GOT3 (cell line): Measurements from ENCODE around the gene EPN3.

Experiments used
- DNase-seq: peaks from one replicate; lab custom pipeline; 2025; ENCODE audit warnings: mixed read lengths; lab: John Stamatoyannopoulos, UW

The EPN3 gene

DNA sequence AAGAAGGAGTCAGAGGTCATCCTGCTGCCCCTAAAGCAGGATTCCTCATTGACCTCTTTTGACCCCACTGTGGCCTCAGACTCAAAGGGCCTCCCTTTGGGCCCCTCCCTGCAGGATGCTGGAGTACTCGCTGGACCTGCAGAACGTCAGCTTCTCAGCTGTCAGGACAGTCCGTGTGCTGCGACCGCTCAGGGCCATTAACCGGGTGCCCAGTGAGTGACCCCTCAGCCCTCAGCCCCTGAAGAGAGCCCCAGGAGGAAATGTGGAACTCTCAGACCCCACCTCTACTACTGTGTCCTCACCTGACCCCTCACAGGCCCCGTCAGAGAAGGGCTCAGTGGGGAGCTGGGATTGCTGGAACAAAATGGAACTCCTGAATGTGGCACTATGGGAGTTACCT lies 37.1 kb downstream of the EPN3 start:
- no peak for DNase-seq

- no peak for DNase-seq
These were observed 37.5 kb downstream of the EPN3 start for GRCh38 chr17:50570032-50570431.

DNA sequence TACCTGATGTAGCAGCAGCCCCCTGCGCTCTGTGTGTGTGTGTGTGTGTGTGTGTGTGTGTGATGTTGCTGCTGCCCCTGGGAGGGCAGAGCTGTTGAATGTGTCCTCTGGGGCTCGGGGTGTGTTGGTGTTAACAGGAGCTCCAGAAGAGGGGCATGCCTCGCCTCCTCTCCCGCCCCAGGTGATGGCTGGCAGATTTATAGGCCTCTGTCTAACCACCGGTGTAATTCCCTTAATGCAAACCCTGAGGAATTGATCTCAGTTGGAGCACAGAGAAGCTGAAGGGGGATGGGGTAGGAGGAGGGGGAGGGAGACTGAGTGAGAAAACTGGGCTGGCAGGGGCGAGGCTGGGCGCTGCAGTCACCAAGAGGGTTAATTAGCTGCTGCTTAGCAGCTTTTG lies 38.0 kb downstream of the EPN3 start:
- no peak for DNase-seq

DNA sequence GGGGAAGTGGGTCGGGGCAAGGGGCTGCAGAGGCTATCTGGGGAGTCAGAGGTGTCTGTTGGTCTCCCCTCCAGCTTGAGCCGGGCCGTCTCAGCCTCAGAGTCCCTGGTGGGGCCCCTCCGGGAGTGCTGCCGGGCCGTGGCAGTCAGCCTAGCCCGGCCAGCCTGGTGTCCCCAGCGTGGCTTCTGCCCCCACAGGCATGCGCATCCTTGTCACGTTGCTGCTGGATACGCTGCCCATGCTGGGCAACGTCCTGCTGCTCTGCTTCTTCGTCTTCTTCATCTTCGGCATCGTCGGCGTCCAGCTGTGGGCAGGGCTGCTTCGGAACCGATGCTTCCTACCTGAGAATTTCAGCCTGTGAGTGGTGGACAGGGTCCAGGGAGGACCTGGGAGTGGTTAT lies 39.1 kb downstream of the EPN3 start:
- DNase-seq: no peak

DNA sequence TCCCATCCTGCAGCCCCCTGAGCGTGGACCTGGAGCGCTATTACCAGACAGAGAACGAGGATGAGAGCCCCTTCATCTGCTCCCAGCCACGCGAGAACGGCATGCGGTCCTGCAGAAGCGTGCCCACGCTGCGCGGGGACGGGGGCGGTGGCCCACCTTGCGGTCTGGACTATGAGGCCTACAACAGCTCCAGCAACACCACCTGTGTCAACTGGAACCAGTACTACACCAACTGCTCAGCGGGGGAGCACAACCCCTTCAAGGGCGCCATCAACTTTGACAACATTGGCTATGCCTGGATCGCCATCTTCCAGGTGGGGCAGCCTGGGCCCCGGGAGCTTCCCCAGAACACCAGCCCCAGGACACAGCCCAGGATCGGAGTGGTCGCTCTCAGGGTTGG lies 40.0 kb downstream of the EPN3 start:
- DNase-seq: no peak

DNA sequence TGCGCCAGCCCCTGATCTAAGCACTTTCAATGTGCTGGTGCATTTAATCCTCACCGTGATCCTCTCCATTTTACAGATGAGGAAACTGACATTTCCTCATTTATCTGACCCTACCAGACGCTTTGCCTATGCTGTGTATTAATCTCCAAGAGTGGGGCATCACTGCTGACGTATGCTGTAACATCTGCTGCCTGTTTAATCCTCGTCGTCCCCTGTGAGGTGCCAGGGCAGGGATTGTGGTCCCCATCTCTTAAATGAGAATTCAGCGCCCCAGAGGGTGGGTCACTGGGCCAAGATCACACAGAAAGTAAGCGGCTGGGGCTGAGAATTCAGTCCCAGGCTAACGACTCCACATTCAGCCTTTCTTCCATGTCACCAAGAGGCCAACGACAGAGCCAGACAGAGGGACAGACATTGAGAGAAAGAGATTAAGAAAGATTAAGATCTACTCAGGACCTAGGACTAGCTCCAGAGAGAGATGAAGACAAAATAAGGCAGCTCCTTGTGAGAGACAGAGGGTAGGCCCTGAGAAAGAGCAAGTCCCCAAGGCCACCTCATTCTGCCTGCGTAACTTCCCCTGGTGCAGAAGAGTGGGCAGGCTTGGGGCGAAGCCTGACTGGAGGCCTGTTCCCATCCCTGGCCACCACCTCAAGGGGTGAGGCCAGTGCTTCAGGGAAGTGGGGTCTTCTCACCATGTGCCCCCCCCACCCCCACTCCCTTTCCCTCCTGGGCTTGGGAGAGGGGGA lies 41.5 kb downstream of the EPN3 start:
- DNase-seq: no peak

DNA sequence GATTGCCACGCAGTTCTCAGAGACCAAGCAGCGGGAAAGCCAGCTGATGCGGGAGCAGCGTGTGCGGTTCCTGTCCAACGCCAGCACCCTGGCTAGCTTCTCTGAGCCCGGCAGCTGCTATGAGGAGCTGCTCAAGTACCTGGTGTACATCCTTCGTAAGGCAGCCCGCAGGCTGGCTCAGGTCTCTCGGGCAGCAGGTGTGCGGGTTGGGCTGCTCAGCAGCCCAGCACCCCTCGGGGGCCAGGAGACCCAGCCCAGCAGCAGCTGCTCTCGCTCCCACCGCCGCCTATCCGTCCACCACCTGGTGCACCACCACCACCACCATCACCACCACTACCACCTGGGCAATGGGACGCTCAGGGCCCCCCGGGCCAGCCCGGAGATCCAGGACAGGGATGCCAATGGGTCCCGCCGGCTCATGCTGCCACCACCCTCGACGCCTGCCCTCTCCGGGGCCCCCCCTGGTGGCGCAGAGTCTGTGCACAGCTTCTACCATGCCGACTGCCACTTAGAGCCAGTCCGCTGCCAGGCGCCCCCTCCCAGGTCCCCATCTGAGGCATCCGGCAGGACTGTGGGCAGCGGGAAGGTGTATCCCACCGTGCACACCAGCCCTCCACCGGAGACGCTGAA lies 43.2 kb downstream of the EPN3 start:
- DNase-seq: no peak

GRCh38 chr17:50576864-50577263 lies 44.3 kb downstream of the EPN3 start:
- DNase-seq: no peak

GRCh38 chr17:50577451-50577954 lies 45.0 kb downstream of the EPN3 start:
- no peak for DNase-seq

GRCh38 chr17:50578173-50578572 lies 45.6 kb downstream of the EPN3 start:
- no peak for DNase-seq

DNA sequence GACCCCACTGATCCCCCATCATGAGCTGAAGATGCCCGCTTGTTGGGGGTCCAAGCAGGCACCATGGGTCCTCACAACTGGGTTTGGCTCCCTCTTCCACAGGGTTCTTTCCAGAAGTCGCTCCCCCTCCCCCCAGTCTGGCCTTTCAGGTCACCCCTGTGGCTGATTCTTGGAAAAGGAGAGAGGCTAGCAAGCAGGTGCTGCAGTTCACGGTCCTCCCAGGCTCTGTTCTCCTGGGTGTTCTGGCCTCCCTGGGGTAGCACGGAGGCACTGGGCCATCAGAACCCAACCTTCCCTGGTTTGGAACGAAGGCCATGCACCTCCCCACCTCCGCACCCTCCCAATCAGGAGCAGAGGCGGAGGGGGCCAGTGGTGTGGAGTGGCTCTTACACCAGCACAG lies 46.9 kb downstream of the EPN3 start:
- DNase-seq: no peak

DNA sequence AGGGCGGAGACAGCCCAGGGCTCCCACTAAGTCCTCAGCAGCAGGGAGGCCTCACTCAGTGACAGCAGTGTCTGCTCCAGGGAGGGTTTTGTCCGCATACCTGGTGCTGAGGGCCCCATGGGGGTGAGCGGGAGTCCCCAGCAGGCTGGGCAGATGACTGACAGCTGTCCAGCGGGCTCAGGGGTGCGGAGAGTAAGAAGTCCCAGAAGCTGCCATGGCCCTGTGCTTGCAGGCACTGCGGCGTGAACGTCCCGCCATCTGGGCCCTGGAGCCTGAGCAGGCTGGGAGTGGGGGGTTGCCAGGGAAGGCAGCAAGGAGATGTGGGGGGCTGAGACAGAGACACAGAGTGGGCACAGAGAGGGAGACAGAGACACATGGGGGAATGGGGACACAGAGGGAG lies 48.1 kb downstream of the EPN3 start:
- DNase-seq: no peak

- DNase-seq: no peak
These were observed 48.8 kb downstream of the EPN3 start for GRCh38 chr17:50581316-50581715.

GRCh38 chr17:50582741-50583140 lies 50.2 kb downstream of the EPN3 start:
- DNase-seq: no peak

DNA sequence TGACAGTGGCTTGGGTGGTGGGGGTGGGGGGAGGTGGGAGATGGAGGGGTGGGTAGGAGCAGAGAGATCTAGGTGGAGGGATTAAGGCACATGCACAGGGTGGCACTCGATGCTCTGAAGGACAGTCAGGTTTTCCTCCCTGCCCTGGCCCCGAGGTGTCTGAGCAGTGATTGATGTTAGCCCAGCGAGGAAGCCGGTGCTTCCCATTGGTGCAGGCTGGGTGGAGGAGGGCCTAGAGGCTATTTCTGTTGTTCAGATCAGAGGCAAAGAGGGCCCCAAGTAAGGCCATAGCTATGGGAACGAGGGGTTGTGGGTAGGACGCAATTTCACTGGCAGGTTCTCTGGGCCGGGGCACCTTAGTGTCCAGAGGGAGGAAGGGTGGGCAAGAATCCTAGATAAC lies 51.1 kb downstream of the EPN3 start:
- no peak for DNase-seq

DNA sequence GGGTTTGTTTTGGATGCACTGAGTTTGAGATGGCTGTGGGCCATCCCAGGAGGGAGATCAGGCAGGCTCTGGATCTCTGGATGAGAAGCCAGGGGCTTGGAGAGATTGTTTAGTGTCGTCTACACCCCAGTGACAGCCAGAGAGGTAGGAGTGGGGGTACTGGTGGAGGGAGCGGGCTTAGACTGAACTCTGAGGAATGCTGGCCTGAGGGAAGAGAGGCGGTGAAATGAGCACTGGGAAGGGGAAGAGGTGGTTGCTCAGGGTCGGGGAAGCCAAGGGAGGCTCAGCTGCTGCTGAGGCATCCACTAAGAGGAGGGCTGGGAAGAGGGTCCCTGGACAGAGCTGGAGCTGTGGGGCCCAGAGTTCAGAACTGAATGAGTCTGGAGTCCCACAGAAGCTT lies 51.6 kb downstream of the EPN3 start:
- no peak for DNase-seq

GRCh38 chr17:50584749-50585148 lies 52.2 kb downstream of the EPN3 start:
- DNase-seq: no peak

GRCh38 chr17:50585346-50585745 lies 52.8 kb downstream of the EPN3 start:
- no peak for DNase-seq

DNA sequence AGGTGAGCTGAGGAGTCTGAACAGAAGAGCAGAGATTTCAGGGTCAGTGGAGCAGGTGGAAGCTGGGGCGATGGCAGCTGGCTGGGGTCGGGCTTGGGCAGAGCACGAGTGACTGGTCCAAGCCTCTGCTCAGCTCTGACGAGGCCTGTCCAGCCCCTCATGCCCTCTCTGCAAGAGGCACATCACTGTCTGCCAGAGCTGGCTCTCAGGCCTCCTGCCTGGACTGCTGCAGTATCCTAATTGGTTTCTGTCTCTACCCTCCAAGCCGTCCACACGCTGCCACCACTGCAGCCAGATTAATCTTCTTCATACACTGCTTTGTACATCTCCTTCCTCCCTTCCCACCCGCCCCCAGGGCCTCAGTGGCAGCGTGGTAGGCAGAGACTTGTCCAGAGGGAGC lies 53.4 kb downstream of the EPN3 start:
- DNase-seq: no peak

DNA sequence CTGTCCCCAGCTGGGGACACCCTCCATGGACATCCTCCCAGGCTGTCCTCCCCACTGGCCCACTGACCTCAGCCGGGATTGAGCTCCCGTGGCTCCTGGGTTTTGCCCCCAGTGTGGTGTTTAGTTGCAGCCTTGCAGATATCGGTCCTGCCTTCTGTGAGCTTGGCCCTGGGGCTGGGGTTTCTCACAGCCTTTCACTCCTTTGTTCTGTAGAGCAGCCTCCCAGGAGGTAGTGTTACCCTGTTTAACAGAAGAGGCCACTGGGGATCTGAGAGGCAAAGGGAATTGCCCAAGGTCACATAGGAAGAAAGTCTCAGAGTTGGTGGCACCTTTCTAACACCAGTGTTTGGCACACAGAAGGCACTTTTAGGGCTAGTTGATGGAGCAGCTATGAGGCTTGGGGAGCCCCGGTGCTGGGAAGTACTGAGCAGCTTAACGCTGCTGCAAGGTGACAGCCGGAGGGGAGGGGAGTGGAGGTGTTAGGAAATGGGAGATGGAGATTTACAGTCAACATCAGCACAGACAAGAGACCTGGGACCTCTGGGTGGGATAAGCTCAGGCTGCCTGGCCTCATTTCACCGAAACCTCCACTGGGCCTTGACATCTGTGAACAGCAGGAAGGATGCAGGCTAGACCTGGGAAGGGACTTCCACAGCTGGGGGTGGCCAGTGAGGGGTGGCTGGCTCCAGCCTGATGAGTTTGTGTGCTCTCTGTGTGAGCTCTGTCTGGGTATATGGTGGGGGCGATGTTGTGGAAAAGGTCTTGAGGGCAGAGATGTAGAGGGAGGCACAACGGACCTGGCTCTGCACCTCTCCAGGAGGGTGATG lies 54.1 kb downstream of the EPN3 start:
- no peak for DNase-seq

GRCh38 chr17:50587571-50587970 lies 55.0 kb downstream of the EPN3 start:
- DNase-seq: no peak

DNA sequence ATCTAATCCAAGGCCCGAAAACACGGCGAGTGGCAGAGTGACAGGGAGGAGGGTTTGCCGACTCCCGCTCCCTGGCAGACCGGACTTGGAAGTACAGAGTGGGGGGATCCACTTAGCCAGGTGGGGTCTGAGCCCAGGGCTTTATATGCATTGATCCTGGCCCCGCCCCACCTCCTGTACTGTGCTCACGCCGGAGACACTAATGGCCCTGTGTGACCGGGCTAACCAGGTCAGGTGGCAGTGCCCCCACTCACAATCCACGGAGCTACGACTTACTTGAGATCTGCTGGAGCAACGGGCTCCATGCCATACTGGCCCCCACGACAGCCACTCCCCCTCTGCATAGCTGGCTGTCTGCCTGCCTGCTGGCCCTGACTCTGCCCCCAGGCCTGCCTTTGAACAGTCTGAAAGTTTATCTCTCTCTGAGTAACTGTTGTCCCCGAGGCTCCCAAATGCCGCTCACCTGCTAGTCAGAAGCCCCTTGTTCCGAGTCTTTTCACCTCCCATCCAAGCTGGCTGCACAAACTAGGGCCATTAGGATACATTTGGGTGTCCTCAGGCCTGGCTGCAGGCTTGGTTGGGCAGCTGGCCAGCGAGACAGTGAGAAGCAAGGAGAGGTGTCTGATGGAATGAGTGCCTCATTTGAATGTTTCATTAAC lies 56.0 kb downstream of the EPN3 start:
- no peak for DNase-seq
